NB4 (cell line): Measurements from ENCODE around the gene SERTAD3.
"Not testable (repeated sequence)": the region's sequence is repeated elsewhere in the genome, so short reads cannot be mapped to it uniquely, and the experiment has no call there.

Experiments
- DNase-seq: peaks from one replicate; pipeline ENCODE4 v3.0.0; 2010; ENCODE audit warnings: low read depth
- H3K4me3 ChIP-seq: one replicate; pipeline ENCODE4 v1.5.1; 2011; ENCODE audit warnings: mild to moderate bottlenecking, low read depth, low read length, moderate library complexity
- CTCF ChIP-seq: IDR thresholded peaks from one replicate; pipeline ENCODE4 v1.5.1; 2012; ENCODE audit warnings: low read depth, low read length
- MYC ChIP-seq: IDR thresholded peaks from 2 replicates; pipeline ENCODE4 v1.6.1; 2011; ENCODE audit warnings: low read depth, low read length
- POLR2A ChIP-seq: IDR thresholded peaks from 2 replicates; pipeline ENCODE4 v1.6.1; 2011; ENCODE audit warnings: mild to moderate bottlenecking; ENCODE audit not compliant: insufficient read length; ENCODE audit errors: extremely low read depth
- TF ChIP-seq, protein P1 (sequence below): IDR thresholded peaks from 2 replicates; pipeline ENCODE4 v1.6.1; 2011; ENCODE audit warnings: low read depth, low read length

SERTAD3 gene

GRCh38 chr19:40466219-40466984 lies 22.3 kb upstream of the SERTAD3 start:
- no peak for DNase-seq
- H3K4me3 ChIP-seq, result peak overlapping the region; percentile 42
- TF ChIP-seq, protein P1, sequence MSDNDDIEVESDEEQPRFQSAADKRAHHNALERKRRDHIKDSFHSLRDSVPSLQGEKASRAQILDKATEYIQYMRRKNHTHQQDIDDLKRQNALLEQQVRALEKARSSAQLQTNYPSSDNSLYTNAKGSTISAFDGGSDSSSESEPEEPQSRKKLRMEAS, result peak; percentile 71
- no peak for TF ChIP-seq POLR2A
- no peak for TF ChIP-seq CTCF
- TF ChIP-seq MYC, result 0 out of 2 replicates have a peak, but pooled peaks have one; percentile 4

DNA sequence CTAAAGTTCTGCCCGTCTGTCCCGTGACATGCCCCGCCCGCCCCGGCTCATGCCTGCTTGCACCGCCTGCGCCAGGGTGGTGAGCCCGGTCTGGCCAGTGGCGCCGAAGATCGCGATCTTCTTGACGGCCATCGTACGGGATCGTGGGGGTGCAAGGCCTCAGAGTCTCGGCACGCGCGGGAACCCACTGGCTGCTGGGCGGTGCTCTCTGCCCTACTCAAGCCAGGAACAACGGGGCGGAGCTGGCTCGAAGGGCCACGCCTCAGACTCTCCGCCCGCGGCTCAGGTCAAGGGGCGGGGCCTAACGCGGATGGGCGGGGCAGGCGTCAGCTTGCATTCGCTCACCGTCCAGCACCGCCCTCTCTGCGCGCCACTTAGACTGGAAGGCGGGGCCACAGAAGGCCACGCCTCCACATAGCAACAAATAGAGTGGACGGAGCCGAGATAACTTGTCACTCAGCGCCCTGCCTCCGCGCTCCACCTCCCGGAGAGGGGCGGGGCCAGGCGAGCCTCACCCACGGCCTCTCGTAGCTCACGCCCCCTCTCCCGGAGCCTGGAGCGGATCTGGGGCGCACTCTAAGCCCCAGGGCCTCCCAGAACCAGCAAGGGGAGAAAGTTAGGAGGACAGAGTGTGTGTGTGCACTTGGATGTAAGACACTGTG lies 21.6 kb upstream of the SERTAD3 start, which contains the start of gene BLVRB:
Gene BLVRB, minus strand, starts transcription at position 189 of the 662 bp plus-strand sequence. Its CDS starts 57 bp downstream, at position 132.
- peak; percentile 95 for DNase-seq
- TF ChIP-seq CTCF, result no peak
- TF ChIP-seq, protein P1, result no peak
- TF ChIP-seq MYC, result 0 out of 2 replicates have a peak, but pooled peaks have one; percentile 14
- peak; percentile 44 for TF ChIP-seq POLR2A
- peak within 1 kb of the TSS; percentile 59 for H3K4me3 ChIP-seq

GRCh38 chr19:40465025-40465556 lies 21.0 kb upstream of the SERTAD3 start:
- no peak for TF ChIP-seq POLR2A
- TF ChIP-seq, protein P1, result no peak
- TF ChIP-seq MYC, result no peak
- no peak for TF ChIP-seq CTCF
- DNase-seq, result peak; percentile 90
- H3K4me3 ChIP-seq, result peak overlapping the region; percentile 59

GRCh38 chr19:40464059-40465024 lies 20.2 kb upstream of the SERTAD3 start:
- peak overlapping the region; percentile 59 for H3K4me3 ChIP-seq
- TF ChIP-seq MYC (no peak), CTCF (peak; percentile 56)
- DNase-seq, result peak; percentile 68

DNA sequence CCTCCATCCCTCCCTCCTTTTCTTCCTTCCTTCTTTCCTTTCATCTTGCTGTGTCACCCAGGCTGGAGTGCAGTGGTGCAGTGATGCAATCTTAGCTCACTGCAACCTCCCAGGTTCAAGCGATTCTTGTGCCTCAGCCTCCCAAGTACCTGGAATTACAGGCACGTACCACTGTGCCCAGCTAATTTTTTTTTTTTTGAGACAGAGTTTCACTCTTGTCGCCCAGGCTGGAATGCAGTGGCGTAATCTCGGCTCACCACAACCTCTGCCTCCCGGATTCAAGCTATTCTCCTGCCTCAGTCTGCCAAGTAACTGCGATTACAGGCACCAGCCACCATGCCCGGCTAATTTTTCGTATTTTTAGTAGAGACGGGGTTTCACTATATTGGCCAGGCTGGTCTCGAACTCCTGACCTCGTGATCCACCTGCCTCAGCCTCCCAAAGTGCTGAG lies 19.5 kb upstream of the SERTAD3 start:
- H3K4me3 ChIP-seq, result not testable (repeated sequence)
- peak; percentile 16 for DNase-seq
